GM21390 (cell line): ENCODE measurements around the gene RPL27.

Experiments
- ATAC-seq: cut with Tn5 transposase; IDR thresholded peaks from one replicate; pipeline ENCODE4 v1.9.1; 2021; ENCODE audit not compliant: unreplicated experiment

The RPL27 gene

GRCh38 chr17:43020789-43021740, 22.8 kb downstream of the RPL27 start:
- ATAC-seq, result no peak

- peak; percentile 59 for ATAC-seq
These were observed 23.7 kb downstream of the RPL27 start, which contains the start of gene VAT1 for GRCh38 chr17:43021741-43022512. Gene VAT1, minus strand, starts transcription at chr17:43022385. Its CDS starts 63 bp downstream, at chr17:43022322.

- ATAC-seq, result no peak
These were observed 26.4 kb downstream of the RPL27 start, which contains the start of gene RND2 for GRCh38 chr17:43024407-43025289. Gene RND2, plus strand, starts transcription at chr17:43025231. Its CDS starts 117 bp downstream, at chr17:43025348.

- ATAC-seq, result no peak
These were observed 27.1 kb downstream of the RPL27 start for GRCh38 chr17:43025290-43025657.

- no peak for ATAC-seq
These were observed 27.7 kb downstream of the RPL27 start for GRCh38 chr17:43025766-43026537.

- no peak for ATAC-seq
These were observed 28.4 kb downstream of the RPL27 start for GRCh38 chr17:43026595-43026994.

- ATAC-seq, result no peak
These were observed 29.1 kb downstream of the RPL27 start for GRCh38 chr17:43027091-43028032.

- ATAC-seq, result no peak
These were observed 30.1 kb downstream of the RPL27 start for GRCh38 chr17:43028221-43028861.

- ATAC-seq, result no peak
These were observed 32.0 kb downstream of the RPL27 start for GRCh38 chr17:43030137-43030767.

- no peak for ATAC-seq
These were observed 33.4 kb downstream of the RPL27 start for GRCh38 chr17:43031666-43032065.

GRCh38 chr17:43033948-43034881, 36.0 kb downstream of the RPL27 start:
- no peak for ATAC-seq

- no peak for ATAC-seq
These were observed 36.7 kb downstream of the RPL27 start for GRCh38 chr17:43034894-43035293.

- ATAC-seq, result no peak
These were observed 41.4 kb downstream of the RPL27 start for GRCh38 chr17:43039646-43040045.

- ATAC-seq, result no peak
These were observed 42.4 kb downstream of the RPL27 start for GRCh38 chr17:43040655-43041054.

GRCh38 chr17:43042025-43042628, 43.9 kb downstream of the RPL27 start:
- ATAC-seq, result no peak

GRCh38 chr17:43043307-43043706, 45.1 kb downstream of the RPL27 start:
- no peak for ATAC-seq
